Coronary artery (tissue), 2 donors: ENCODE results near the gene CSNK1G3.

Experiments used
- DNase-seq: peaks from one replicate; pipeline ENCODE4 v3.0.0-alpha.2; 2017; ENCODE audit warnings: low spot score
- H3K27ac ChIP-seq, 2 donors: fragments of 200-600 bp; sonication (generic); one replicate each; pipeline ENCODE4 v1.5.1; 2016 to 2019
- H3K4me3 ChIP-seq: fragments of 200-600 bp; sonication (generic); 2 replicates; pipeline ENCODE4 v1.5.1; 2016; ENCODE audit warnings: mild to moderate bottlenecking, moderate library complexity
- TF ChIP-seq, protein P1 (sequence below): fragments of 200-600 bp; sonication (generic); IDR thresholded peaks from one replicate; pipeline ENCODE4 v1.5.1; 2019; ENCODE audit warnings: antibody characterized with exemption

CSNK1G3 gene

GRCh38 chr5:123500471-123500870 lies 11.5 kb upstream of the CSNK1G3 start:
- TF ChIP-seq, protein P1, sequence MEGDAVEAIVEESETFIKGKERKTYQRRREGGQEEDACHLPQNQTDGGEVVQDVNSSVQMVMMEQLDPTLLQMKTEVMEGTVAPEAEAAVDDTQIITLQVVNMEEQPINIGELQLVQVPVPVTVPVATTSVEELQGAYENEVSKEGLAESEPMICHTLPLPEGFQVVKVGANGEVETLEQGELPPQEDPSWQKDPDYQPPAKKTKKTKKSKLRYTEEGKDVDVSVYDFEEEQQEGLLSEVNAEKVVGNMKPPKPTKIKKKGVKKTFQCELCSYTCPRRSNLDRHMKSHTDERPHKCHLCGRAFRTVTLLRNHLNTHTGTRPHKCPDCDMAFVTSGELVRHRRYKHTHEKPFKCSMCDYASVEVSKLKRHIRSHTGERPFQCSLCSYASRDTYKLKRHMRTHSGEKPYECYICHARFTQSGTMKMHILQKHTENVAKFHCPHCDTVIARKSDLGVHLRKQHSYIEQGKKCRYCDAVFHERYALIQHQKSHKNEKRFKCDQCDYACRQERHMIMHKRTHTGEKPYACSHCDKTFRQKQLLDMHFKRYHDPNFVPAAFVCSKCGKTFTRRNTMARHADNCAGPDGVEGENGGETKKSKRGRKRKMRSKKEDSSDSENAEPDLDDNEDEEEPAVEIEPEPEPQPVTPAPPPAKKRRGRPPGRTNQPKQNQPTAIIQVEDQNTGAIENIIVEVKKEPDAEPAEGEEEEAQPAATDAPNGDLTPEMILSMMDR = no peak
- H3K27ac ChIP-seq = no peak overlapping the region
- DNase-seq = no peak
- H3K4me3 ChIP-seq = no peak overlapping the region

DNA sequence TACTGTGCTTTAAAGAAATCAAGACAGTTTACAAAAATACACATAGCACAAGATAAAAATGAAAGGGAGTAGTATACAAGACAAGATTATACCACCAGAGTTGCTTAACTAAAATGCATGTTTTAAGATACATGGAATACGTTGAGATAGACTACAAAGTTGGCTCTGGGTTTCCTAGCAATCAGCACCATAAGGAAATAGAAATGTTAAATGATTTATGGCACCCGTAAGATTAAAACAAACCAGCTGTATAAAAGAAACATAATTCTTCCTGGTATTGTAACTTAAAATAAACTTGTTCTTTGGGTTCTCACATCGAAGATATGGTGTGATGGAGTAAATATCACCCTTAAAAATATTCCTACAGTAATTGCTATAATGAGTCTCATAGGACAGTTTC lies 9.9 kb upstream of the CSNK1G3 start:
- Histone ChIP-seq H3K4me3 (no peak overlapping the region), H3K27ac (no peak overlapping the region)
- TF ChIP-seq, protein P1 = no peak
- DNase-seq = no peak

- no peak overlapping the region for H3K27ac ChIP-seq
- H3K4me3 ChIP-seq = no peak overlapping the region
- TF ChIP-seq, protein P1 = no peak
- DNase-seq = no peak
These were observed 8.7 kb upstream of the CSNK1G3 start for GRCh38 chr5:123503299-123503698.

GRCh38 chr5:123505633-123506032 lies 6.3 kb upstream of the CSNK1G3 start:
- DNase-seq = no peak
- Histone ChIP-seq H3K4me3 (no peak overlapping the region), H3K27ac (no peak overlapping the region)
- TF ChIP-seq, protein P1 = no peak

GRCh38 chr5:123508441-123508840 lies 3.5 kb upstream of the CSNK1G3 start:
- Histone ChIP-seq H3K4me3 (no peak overlapping the region), H3K27ac (peak overlapping the region in 1 of 2 donors; percentile 18)
- TF ChIP-seq, protein P1 = no peak
- DNase-seq = no peak

GRCh38 chr5:123511290-123511647 lies 708 bp upstream of the CSNK1G3 start:
- Histone ChIP-seq H3K4me3 (peak overlapping the region; percentile 92), H3K27ac (peak overlapping the region; percentile 93 to 96)
- DNase-seq = no peak
- TF ChIP-seq, protein P1 = no peak

DNA sequence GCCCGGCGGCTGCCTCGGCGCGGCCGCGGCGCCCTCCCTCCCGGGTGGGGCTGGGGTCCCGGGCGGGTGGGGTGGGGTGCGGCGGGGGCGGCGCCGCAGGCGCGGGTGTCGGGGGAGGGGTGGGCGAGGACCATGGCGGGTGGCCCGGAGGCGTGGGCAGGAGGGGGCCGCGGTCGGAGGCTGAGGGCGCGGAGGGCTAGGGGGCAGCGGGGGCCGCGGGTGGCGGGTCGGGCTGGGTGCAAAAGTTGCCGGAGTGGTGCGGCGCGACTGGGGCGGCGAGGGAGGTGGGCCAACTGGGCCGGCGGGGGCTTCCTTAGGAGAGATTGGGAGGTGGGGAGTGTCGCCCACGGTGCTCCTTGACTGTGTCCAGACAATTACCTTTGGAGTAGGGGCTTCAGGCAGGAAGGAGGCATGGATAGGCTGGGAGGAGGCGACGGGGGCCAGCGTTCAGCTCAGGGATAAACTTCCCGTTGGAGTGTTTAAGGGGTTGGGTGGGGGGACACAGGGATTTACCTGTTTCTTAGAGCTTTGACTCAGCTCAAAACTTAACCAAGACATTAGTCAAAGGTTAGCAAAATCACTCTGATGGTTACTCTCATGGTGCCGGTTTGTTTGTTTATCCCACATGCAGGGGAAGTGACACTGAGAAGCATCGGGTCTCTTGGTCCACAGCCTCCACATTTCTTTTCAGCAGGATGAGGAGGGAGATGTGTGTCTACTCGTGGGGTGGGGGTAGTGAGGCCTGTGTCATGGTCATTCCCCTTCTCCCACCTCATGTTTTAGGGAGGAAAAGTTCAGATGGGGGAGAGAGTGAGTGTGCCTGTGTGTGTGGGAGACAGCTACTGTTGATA lies 859 bp downstream of the CSNK1G3 start:
- Histone ChIP-seq H3K27ac (peak overlapping the region; percentile 93 to 96), H3K4me3 (peak overlapping the region; percentile 92)
- peak; percentile 76 for DNase-seq
- TF ChIP-seq, protein P1 = no peak
